Mononuclear cell (primary cell): Measurements from ENCODE around the gene HOXB6. TPM values are rescaled to one million over a fixed set of nuclear protein-coding genes. Genes with fewer than 3 reads are reported as not detected.

Experiments
- H3K27me3 ChIP-seq: 2 replicates; pipeline ENCODE4 v1.6.0; 2011; ENCODE audit warnings: low read length, control low read depth; ENCODE audit not compliant: insufficient read depth
- H3K4me1 ChIP-seq: 2 replicates; pipeline ENCODE4 v1.5.1; 2011; ENCODE audit warnings: mild to moderate bottlenecking, low read length, control low read depth; ENCODE audit not compliant: insufficient read depth
- H3K4me3 ChIP-seq: 2 replicates; pipeline ENCODE4 v1.5.1; 2011; ENCODE audit warnings: mild to moderate bottlenecking, low read length, moderate library complexity
- H3K9me3 ChIP-seq: 2 replicates; pipeline ENCODE4 v1.5.1; 2011; ENCODE audit warnings: low read depth, mild to moderate bottlenecking, control low read depth, low read length
- total RNA-seq: library from RNA; depleted of rRNA; stranded (reverse); fragments of >200 nt; gene quantifications from one replicate; pipeline ENCODE4 v1.2.3, GENCODE V29; 2012

The HOXB6 gene
- total RNA-seq, 1 donor: not detected

GRCh38 chr17:48610282-48611211 lies 5.8 kb upstream of the HOXB6 start, which contains the start of gene HOXB7:
HOXB7 (minus strand) TSS chr17:48611017; CDS start chr17:48610918, 99 bp downstream.
- Histone ChIP-seq H3K27me3 (peaks cover 86% of the 10 kb centered on the region), H3K4me1 (peaks cover 44% of the 10 kb centered on the region)

GRCh38 chr17:48609759-48610281 lies 5.0 kb upstream of the HOXB6 start:
- Histone ChIP-seq H3K9me3 (no peaks in the 10 kb centered on the region), H3K4me3 (peak overlapping the region; percentile 38), H3K27me3 (peaks cover 86% of the 10 kb centered on the region), H3K4me1 (peaks cover 44% of the 10 kb centered on the region)

More at GRCh38 chr17:48610282-48611211, 5.8 kb upstream of the HOXB6 start, which contains the start of gene HOXB7:
- no peaks in the 10 kb centered on the region for H3K9me3 ChIP-seq
- peak within 1 kb of the TSS; percentile 38 for H3K4me3 ChIP-seq

GRCh38 chr17:48609033-48609432 lies 4.2 kb upstream of the HOXB6 start:
- Histone ChIP-seq H3K4me1 (peaks cover 40% of the 10 kb centered on the region), H3K9me3 (no peaks in the 10 kb centered on the region), H3K27me3 (peaks cover 88% of the 10 kb centered on the region), H3K4me3 (no peak overlapping the region)

- H3K4me1 ChIP-seq: peaks cover 36% of the 10 kb centered on the region
These were observed 3.7 kb upstream of the HOXB6 start for GRCh38 chr17:48608494-48608834.

GRCh38 chr17:48606892-48607614 lies 2.3 kb upstream of the HOXB6 start:
- Histone ChIP-seq H3K27me3 (peaks cover 93% of the 10 kb centered on the region), H3K4me3 (no peak overlapping the region), H3K9me3 (no peaks in the 10 kb centered on the region), H3K4me1 (peaks cover 30% of the 10 kb centered on the region)

More at GRCh38 chr17:48608494-48608834, 3.7 kb upstream of the HOXB6 start:
- Histone ChIP-seq H3K4me3 (no peak overlapping the region), H3K27me3 (peaks cover 89% of the 10 kb centered on the region), H3K9me3 (no peaks in the 10 kb centered on the region)

GRCh38 chr17:48605991-48606891 lies 1.5 kb upstream of the HOXB6 start:
- no peak overlapping the region for H3K4me3 ChIP-seq
- peaks cover 22% of the 10 kb centered on the region for H3K4me1 ChIP-seq
- no peaks in the 10 kb centered on the region for H3K9me3 ChIP-seq
- H3K27me3 ChIP-seq: peaks cover 93% of the 10 kb centered on the region

GRCh38 chr17:48605409-48605919 lies 678 bp upstream of the HOXB6 start:
- H3K4me1 ChIP-seq: peaks cover 15% of the 10 kb centered on the region
- H3K27me3 ChIP-seq: peaks cover 93% of the 10 kb centered on the region

GRCh38 chr17:48603959-48604769 lies 622 bp downstream of the HOXB6 start:
- Histone ChIP-seq H3K27me3 (peaks cover 93% of the 10 kb centered on the region), H3K4me3 (no peak overlapping the region)

More at GRCh38 chr17:48605409-48605919, 678 bp upstream of the HOXB6 start:
- Histone ChIP-seq H3K4me3 (no peak overlapping the region), H3K9me3 (no peaks in the 10 kb centered on the region)

GRCh38 chr17:48601539-48602425 lies 3.0 kb downstream of the HOXB6 start:
- no peak overlapping the region for H3K4me3 ChIP-seq
- no peaks in the 10 kb centered on the region for H3K9me3 ChIP-seq
- peaks cover 96% of the 10 kb centered on the region for H3K27me3 ChIP-seq
- peaks cover 22% of the 10 kb centered on the region for H3K4me1 ChIP-seq

More at GRCh38 chr17:48603959-48604769, 622 bp downstream of the HOXB6 start:
- Histone ChIP-seq H3K4me1 (peaks cover 6% of the 10 kb centered on the region), H3K9me3 (no peaks in the 10 kb centered on the region)

GRCh38 chr17:48601207-48601538 lies 3.6 kb downstream of the HOXB6 start:
- H3K9me3 ChIP-seq: no peaks in the 10 kb centered on the region
- no peak overlapping the region for H3K4me3 ChIP-seq
- peaks cover 97% of the 10 kb centered on the region for H3K27me3 ChIP-seq
- peaks cover 28% of the 10 kb centered on the region for H3K4me1 ChIP-seq

- Histone ChIP-seq H3K27me3 (peaks cover 98% of the 10 kb centered on the region), H3K4me3 (no peak overlapping the region), H3K4me1 (peaks cover 31% of the 10 kb centered on the region), H3K9me3 (no peaks in the 10 kb centered on the region)
These were observed 4.3 kb downstream of the HOXB6 start for GRCh38 chr17:48600244-48601098.

GRCh38 chr17:48599354-48599753 lies 5.4 kb downstream of the HOXB6 start:
- peaks cover 98% of the 10 kb centered on the region for H3K27me3 ChIP-seq
- no peak overlapping the region for H3K4me3 ChIP-seq
- H3K9me3 ChIP-seq: no peaks in the 10 kb centered on the region
- peaks cover 31% of the 10 kb centered on the region for H3K4me1 ChIP-seq
